ENCODE data around the gene BBS12.

The BBS12 gene

GRCh38 chr4:122747068-122747467 is 14.6 kb downstream of the BBS12 start:
- Histone ChIP-seq H3K9me3 (ENCODE audit: control insufficient read depth, insufficient read depth, low read length) (no peaks in the 10 kb centered on the region), H3K4me1 (ENCODE audit: control insufficient read depth, insufficient read depth, low read length) (peaks cover 7% of the 10 kb centered on the region), H3K4me3 (ENCODE audit: low read depth, low read length) (no peak overlapping the region), H3K9ac (ENCODE audit: low read depth, low read length) (no peak overlapping the region), H3K27ac (ENCODE audit: low read depth, low read length) (no peak overlapping the region), H3K27me3 (ENCODE audit: control insufficient read depth, insufficient read depth, low read length) (no peaks in the 10 kb centered on the region), H3K36me3 (ENCODE audit: control insufficient read depth, insufficient read depth, low read length) (0 out of 2 replicates have a peak, but pooled peaks cover 3% of the 10 kb centered on the region)

GRCh38 chr4:122747883-122748282 is 15.4 kb downstream of the BBS12 start:
- Histone ChIP-seq H3K27me3 (ENCODE audit: control insufficient read depth, insufficient read depth, low read length) (no peaks in the 10 kb centered on the region), H3K36me3 (ENCODE audit: control insufficient read depth, insufficient read depth, low read length) (no peaks in the 10 kb centered on the region), H3K27ac (ENCODE audit: low read depth, low read length) (no peak overlapping the region), H3K9me3 (ENCODE audit: control insufficient read depth, insufficient read depth, low read length) (no peaks in the 10 kb centered on the region), H3K4me3 (ENCODE audit: low read depth, low read length) (no peak overlapping the region), H3K4me1 (ENCODE audit: control insufficient read depth, insufficient read depth, low read length) (peaks cover 7% of the 10 kb centered on the region), H3K9ac (ENCODE audit: low read depth, low read length) (no peak overlapping the region)

GRCh38 chr4:122749704-122750454 is 17.4 kb downstream of the BBS12 start:
- Histone ChIP-seq H3K27ac (ENCODE audit: low read depth, low read length) (no peak overlapping the region), H3K4me1 (ENCODE audit: control insufficient read depth, insufficient read depth, low read length) (peaks cover 7% of the 10 kb centered on the region), H3K27me3 (ENCODE audit: control insufficient read depth, insufficient read depth, low read length) (no peaks in the 10 kb centered on the region), H3K9me3 (ENCODE audit: control insufficient read depth, insufficient read depth, low read length) (no peaks in the 10 kb centered on the region), H3K36me3 (ENCODE audit: control insufficient read depth, insufficient read depth, low read length) (no peaks in the 10 kb centered on the region), H3K4me3 (ENCODE audit: low read depth, low read length) (no peak overlapping the region), H3K9ac (ENCODE audit: low read depth, low read length) (no peak overlapping the region)

GRCh38 chr4:122755675-122756074 is 23.2 kb downstream of the BBS12 start:
- H3K36me3 ChIP-seq (ENCODE audit: control insufficient read depth, insufficient read depth, low read length): no peaks in the 10 kb centered on the region
- H3K27me3 ChIP-seq (ENCODE audit: control insufficient read depth, insufficient read depth, low read length): no peaks in the 10 kb centered on the region
- H3K9me3 ChIP-seq (ENCODE audit: control insufficient read depth, insufficient read depth, low read length): no peaks in the 10 kb centered on the region
- peaks cover 15% of the 10 kb centered on the region for H3K4me1 ChIP-seq (ENCODE audit: control insufficient read depth, insufficient read depth, low read length)
- H3K4me3 ChIP-seq (ENCODE audit: low read depth, low read length): no peak overlapping the region
- H3K9ac ChIP-seq (ENCODE audit: low read depth, low read length): no peak overlapping the region
- H3K27ac ChIP-seq (ENCODE audit: low read depth, low read length): no peak overlapping the region

- peaks cover 21% of the 10 kb centered on the region for H3K4me1 ChIP-seq (ENCODE audit: control insufficient read depth, insufficient read depth, low read length)
- no peak overlapping the region for H3K27ac ChIP-seq (ENCODE audit: low read depth, low read length)
- H3K4me3 ChIP-seq (ENCODE audit: low read depth, low read length): no peak overlapping the region
- no peaks in the 10 kb centered on the region for H3K9me3 ChIP-seq (ENCODE audit: control insufficient read depth, insufficient read depth, low read length)
- H3K36me3 ChIP-seq (ENCODE audit: control insufficient read depth, insufficient read depth, low read length): no peaks in the 10 kb centered on the region
- no peak overlapping the region for H3K9ac ChIP-seq (ENCODE audit: low read depth, low read length)
- H3K27me3 ChIP-seq (ENCODE audit: control insufficient read depth, insufficient read depth, low read length): no peaks in the 10 kb centered on the region
Measured at GRCh38 chr4:122758033-122758432, 25.5 kb downstream of the BBS12 start.

- H3K36me3 ChIP-seq (ENCODE audit: control insufficient read depth, insufficient read depth, low read length): no peaks in the 10 kb centered on the region
- H3K27ac ChIP-seq (ENCODE audit: low read depth, low read length): no peak overlapping the region
- no peak overlapping the region for H3K9ac ChIP-seq (ENCODE audit: low read depth, low read length)
- no peaks in the 10 kb centered on the region for H3K27me3 ChIP-seq (ENCODE audit: control insufficient read depth, insufficient read depth, low read length)
- H3K4me1 ChIP-seq (ENCODE audit: control insufficient read depth, insufficient read depth, low read length): peaks cover 33% of the 10 kb centered on the region
- H3K4me3 ChIP-seq (ENCODE audit: low read depth, low read length): no peak overlapping the region
- no peaks in the 10 kb centered on the region for H3K9me3 ChIP-seq (ENCODE audit: control insufficient read depth, insufficient read depth, low read length)
Measured at GRCh38 chr4:122759639-122760310, 27.3 kb downstream of the BBS12 start.

- H3K9ac ChIP-seq (ENCODE audit: low read depth, low read length): no peak overlapping the region
- H3K36me3 ChIP-seq (ENCODE audit: control insufficient read depth, insufficient read depth, low read length): no peaks in the 10 kb centered on the region
- H3K27me3 ChIP-seq (ENCODE audit: control insufficient read depth, insufficient read depth, low read length): no peaks in the 10 kb centered on the region
- no peaks in the 10 kb centered on the region for H3K9me3 ChIP-seq (ENCODE audit: control insufficient read depth, insufficient read depth, low read length)
- H3K4me3 ChIP-seq (ENCODE audit: low read depth, low read length): no peak overlapping the region
- peak overlapping the region; percentile 42 for H3K27ac ChIP-seq (ENCODE audit: low read depth, low read length)
- H3K4me1 ChIP-seq (ENCODE audit: control insufficient read depth, insufficient read depth, low read length): peaks cover 46% of the 10 kb centered on the region
Measured at GRCh38 chr4:122762520-122762919, 30.0 kb downstream of the BBS12 start.

GRCh38 chr4:122762966-122763716 is 30.6 kb downstream of the BBS12 start:
- H3K9me3 ChIP-seq (ENCODE audit: control insufficient read depth, insufficient read depth, low read length): no peaks in the 10 kb centered on the region
- peak overlapping the region; percentile 42 for H3K27ac ChIP-seq (ENCODE audit: low read depth, low read length)
- no peak overlapping the region for H3K9ac ChIP-seq (ENCODE audit: low read depth, low read length)
- no peaks in the 10 kb centered on the region for H3K36me3 ChIP-seq (ENCODE audit: control insufficient read depth, insufficient read depth, low read length)
- peaks cover 43% of the 10 kb centered on the region for H3K4me1 ChIP-seq (ENCODE audit: control insufficient read depth, insufficient read depth, low read length)
- H3K27me3 ChIP-seq (ENCODE audit: control insufficient read depth, insufficient read depth, low read length): no peaks in the 10 kb centered on the region
- H3K4me3 ChIP-seq (ENCODE audit: low read depth, low read length): no peak overlapping the region

GRCh38 chr4:122764071-122764820 is 31.7 kb downstream of the BBS12 start:
- Histone ChIP-seq H3K4me1 (ENCODE audit: control insufficient read depth, insufficient read depth, low read length) (peaks cover 50% of the 10 kb centered on the region), H3K4me3 (ENCODE audit: low read depth, low read length) (no peak overlapping the region), H3K9ac (ENCODE audit: low read depth, low read length) (no peak overlapping the region), H3K27me3 (ENCODE audit: control insufficient read depth, insufficient read depth, low read length) (no peaks in the 10 kb centered on the region), H3K36me3 (ENCODE audit: control insufficient read depth, insufficient read depth, low read length) (no peaks in the 10 kb centered on the region), H3K9me3 (ENCODE audit: control insufficient read depth, insufficient read depth, low read length) (no peaks in the 10 kb centered on the region), H3K27ac (ENCODE audit: low read depth, low read length) (no peak overlapping the region)

GRCh38 chr4:122764821-122765215 is 32.3 kb downstream of the BBS12 start:
- Histone ChIP-seq H3K9me3 (ENCODE audit: control insufficient read depth, insufficient read depth, low read length) (no peaks in the 10 kb centered on the region), H3K9ac (ENCODE audit: low read depth, low read length) (no peak overlapping the region), H3K27ac (ENCODE audit: low read depth, low read length) (no peak overlapping the region), H3K27me3 (ENCODE audit: control insufficient read depth, insufficient read depth, low read length) (no peaks in the 10 kb centered on the region), H3K4me3 (ENCODE audit: low read depth, low read length) (no peak overlapping the region), H3K36me3 (ENCODE audit: control insufficient read depth, insufficient read depth, low read length) (no peaks in the 10 kb centered on the region), H3K4me1 (ENCODE audit: control insufficient read depth, insufficient read depth, low read length) (peaks cover 45% of the 10 kb centered on the region)

All from HUES48 (cell line).